Stomach (tissue), 4 donors: ENCODE results near the gene ZMIZ1.

Experiments
- CTCF ChIP-seq, 7 experiments: fragments of 450-650 bp in 4 of 7; fragments of 200-600 bp in 3 of 7; sonication (generic) in 3 of 7; IDR thresholded peaks; one replicate each; pipeline ENCODE4 v1.5.1; 2016 to 2019; ENCODE audit warnings: antibody characterized with exemption in 7 of 7, control low read depth in 2 of 7, mild to moderate bottlenecking in 1 of 7
- EP300 ChIP-seq: sonication (generic); formaldehyde crosslinking; IDR thresholded peaks from one replicate; pipeline ENCODE4 v1.6.1; 2017; ENCODE audit warnings: antibody characterized with exemption
- POLR2A ChIP-seq, 4 donors: fragments of 450-650 bp; IDR thresholded peaks; one replicate each; pipeline ENCODE4 v1.6.1; 2016; ENCODE audit warnings: antibody characterized with exemption in 4 of 4, control low read depth in 2 of 4, mild to moderate bottlenecking in 1 of 4, moderate library complexity in 1 of 4

GRCh38 chr10:79196470-79197461 is 128.0 kb downstream of the ZMIZ1 start:
- TF ChIP-seq EP300 (no peak), POLR2A (IDR thresholded peaks at IDR 0.05) (no peak), CTCF (IDR thresholded peaks at IDR 0.05) (peak in 5 of 7 experiments; percentile 77 to 96 (median 90))
